Stimulated activated CD8-positive, alpha-beta memory T cell treated with anti-CD3 and anti-CD28 coated beads, Interleukin-2, amount 100 ng/mL, for 48 hours (primary cell): ENCODE data around the gene IFT80.
"Not testable (repeated sequence)": the region's sequence is repeated elsewhere in the genome, so short reads cannot be mapped to it uniquely, and the experiment has no call there.

Experiments
- DNase-seq, 2 donors: peaks; one replicate each; pipeline ENCODE4 v3.0.0-alpha.2; 2020; ENCODE audit warnings: low read depth in 2 of 2

The IFT80 gene

GRCh38 chr3:160278210-160278609 is 120.8 kb downstream of the IFT80 start:
- DNase-seq: no peak

- no peak for DNase-seq
Measured at GRCh38 chr3:160265088-160265487, 133.9 kb downstream of the IFT80 start.

DNA sequence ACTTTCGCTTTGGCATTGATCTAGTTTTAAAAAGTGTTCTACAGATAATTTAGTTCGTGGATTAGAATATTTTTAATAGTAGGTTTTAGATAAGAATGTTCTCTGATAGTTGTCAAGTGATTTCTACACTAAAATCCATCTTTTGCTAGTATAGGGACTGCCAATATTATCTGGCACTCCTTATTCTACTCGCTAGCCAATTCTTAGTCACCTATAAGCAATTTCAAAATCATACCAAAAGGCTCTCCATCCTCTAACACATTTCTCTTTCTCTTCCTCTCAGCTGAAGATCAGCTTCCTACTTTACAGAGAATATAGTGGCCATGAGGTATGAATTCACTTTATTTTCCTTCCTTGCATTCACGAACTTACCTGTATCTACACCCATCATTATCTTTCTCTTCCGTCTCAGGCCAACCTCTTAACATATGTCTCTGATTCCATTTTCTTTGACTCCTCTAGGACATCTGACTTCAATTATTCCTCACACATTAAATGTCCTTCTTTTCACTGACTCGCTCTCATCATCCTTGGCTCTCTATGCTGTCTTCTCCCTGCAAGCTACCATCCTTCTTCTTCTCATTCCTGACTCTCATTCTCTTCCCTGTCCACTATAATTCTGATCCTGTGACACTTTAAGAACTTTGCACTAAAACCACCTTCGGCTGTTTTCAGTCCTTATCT is 138.3 kb downstream of the IFT80 start:
- no peak for DNase-seq

DNA sequence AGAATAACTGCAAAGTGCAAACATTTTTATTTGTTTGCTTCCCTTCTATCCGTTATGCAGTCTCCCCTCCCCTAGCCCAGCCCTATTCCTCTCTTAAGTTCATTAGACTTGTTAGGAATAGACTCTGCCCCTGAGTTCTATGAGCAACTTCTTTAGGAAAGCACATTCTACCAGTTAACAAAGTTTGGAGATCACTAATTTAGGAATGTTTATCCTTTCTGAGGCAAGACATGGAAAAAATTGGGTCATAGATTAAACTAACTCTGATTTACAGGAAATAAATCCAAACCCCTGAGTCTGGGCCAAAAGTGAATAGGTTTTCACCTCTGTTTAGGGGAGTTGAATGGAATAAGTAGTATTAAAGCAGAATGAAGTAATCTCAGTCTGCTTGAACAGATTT is 139.4 kb downstream of the IFT80 start:
- DNase-seq: no peak

DNA sequence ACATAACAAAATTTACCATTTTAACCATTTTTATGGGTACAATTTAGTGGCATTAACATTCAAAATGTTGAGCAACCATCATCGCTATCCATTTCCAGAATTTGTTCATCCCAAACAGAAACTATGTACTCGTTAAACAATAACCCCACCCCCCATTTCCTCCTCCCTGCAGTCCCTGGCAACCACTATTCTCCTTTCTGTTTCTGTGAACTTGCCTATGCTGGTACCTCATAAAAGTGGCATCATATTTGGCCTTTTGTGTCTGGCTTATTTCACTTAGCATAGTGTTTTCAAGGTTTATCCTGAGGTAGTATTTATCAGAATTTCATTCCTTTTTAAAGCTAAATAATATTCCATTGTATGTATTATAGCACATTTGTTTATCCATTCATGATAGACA is 141.4 kb downstream of the IFT80 start:
- no peak for DNase-seq

DNA sequence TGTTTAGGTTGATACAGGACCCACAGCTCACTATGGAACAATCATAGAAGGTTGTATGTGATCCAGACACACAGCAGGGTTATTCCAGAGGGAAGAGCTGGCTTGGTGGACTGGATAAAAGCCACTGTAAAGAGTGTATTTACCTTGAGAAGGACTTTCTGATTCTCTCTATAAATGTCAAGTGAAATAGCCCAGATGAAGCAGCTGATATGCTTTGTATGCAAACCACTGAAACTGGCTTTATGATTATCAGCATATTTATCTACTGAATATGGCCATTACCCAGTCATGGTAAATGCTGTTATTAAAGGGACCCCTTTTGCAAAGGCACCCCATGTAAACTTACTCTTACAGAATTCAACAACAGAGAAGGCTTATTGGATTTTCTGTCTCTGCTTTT is 145.7 kb downstream of the IFT80 start:
- DNase-seq: no peak

GRCh38 chr3:160247766-160248165 is 151.3 kb downstream of the IFT80 start:
- no peak for DNase-seq

GRCh38 chr3:160245261-160245800 is 153.7 kb downstream of the IFT80 start:
- no peak for DNase-seq

- not testable (repeated sequence) for DNase-seq
Measured at GRCh38 chr3:160240719-160241118, 158.3 kb downstream of the IFT80 start.

- DNase-seq: no peak
Measured at GRCh38 chr3:160232014-160232413, 167.0 kb downstream of the IFT80 start.

GRCh38 chr3:160227419-160227818 is 171.6 kb downstream of the IFT80 start:
- DNase-seq: no peak

DNA sequence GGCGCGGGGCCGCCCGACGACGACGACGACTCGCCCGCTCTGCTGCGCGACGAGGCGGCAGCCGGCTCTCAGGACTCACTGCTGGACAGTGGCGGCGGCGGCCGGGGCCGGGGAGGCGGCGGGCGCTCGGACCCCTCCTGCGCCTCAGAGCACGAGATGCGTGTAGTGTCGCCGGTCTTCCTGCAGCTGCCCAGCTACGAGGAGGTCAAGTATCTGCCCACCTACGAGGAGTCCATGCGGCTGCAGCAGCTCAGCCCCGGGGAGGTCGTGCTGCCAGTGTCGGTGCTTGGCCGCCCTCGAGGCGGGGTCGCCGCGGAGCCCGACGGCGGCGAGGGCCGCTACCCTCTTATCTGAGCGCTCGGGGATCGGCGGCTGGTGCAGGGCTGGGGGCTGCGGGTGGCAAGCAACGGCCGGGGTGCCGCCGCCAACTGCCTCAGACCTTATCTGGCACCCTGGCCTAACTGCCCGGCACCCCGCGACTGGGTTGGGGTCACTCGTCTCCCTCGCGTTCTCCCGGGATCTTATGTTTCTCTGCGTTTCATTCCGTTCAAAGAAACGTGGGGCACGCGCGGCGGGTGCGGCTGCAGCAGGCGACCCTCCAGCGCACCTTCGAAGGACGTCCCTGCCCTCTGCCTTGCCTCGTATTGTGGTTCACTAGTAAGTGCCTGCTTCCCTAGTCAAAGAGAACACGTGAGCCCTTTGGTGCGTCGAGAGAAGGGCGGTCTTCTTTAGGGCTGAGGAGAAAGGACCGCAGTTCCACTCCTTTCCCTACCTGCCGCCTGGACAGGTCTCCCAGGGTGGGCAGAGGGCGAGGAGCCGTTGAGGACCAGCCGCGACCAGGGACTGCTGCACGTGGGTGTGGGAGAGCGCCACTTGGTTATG is 172.8 kb downstream of the IFT80 start:
- no peak for DNase-seq

GRCh38 chr3:160225176-160226025 is 173.6 kb downstream of the IFT80 start, which contains the start of gene C3orf80:
Gene C3orf80 (plus strand): TSS chr3:160225422. CDS start chr3:160225636, 214 bp downstream.
- DNase-seq: peak; percentile 32 to 43

- DNase-seq: no peak
Measured at GRCh38 chr3:160224811-160225175, 174.2 kb downstream of the IFT80 start.

GRCh38 chr3:160224256-160224655 is 174.8 kb downstream of the IFT80 start:
- DNase-seq: no peak

DNA sequence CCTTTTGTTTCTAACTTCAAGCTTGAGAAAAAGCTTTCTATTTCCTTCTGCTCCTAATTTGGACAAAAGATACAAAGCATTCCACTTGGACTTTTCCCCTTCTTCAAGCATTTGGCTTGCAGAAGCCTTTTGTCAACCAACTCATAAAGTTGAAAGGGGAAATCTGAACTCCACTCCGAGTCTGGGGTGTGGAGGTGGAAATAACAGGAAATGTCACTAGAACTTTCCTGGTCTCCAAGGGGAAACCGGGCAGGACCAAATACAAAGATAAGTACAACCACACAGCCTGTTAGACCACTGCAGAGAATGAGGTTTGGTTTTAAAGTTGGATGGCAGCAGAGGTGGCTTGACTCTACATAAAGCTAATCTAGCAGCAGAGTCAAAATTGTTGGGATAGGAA is 178.0 kb downstream of the IFT80 start:
- no peak for DNase-seq

DNA sequence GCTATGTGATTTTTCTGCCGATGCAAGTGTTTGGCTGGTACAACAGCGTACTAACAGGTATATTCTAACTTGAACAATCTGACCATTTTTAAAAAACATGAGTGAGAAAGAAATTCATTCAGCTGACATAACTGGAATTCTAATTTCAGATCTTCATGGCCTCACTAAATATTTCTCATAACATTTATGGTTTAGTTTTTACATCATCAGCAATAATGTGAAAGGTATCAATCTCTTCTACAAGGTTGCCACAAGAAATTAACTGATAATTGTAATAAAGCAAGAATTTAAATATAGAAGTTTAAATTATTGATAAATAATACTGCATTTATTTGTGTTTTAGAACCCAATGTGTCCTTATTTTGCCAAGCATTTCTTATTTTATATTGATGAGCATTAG is 179.0 kb downstream of the IFT80 start:
- no peak for DNase-seq

GRCh38 chr3:160218136-160218535 is 180.9 kb downstream of the IFT80 start:
- no peak for DNase-seq

- no peak for DNase-seq
Measured at GRCh38 chr3:160217675-160218074, 181.3 kb downstream of the IFT80 start.

DNA sequence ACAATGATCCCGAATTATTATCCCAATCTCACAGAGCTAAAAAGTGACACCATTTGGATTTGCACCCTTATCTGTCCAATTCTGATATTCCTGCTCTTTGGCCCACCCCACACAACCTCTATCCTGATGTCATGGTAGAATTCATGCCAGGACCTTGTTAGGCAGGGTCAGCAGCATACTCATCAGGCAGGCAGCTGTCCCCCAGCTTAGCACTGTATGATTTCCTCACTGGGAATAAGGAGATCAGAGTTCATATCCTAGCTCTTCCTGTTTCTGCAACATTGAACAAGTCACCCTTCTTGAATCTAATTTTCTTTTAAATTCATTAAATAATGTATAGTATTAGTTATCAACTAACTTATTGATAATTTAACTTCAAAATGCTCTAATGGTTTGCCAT is 185.8 kb downstream of the IFT80 start:
- no peak for DNase-seq

GRCh38 chr3:160210799-160211221 is 188.2 kb downstream of the IFT80 start:
- DNase-seq: no peak

GRCh38 chr3:160210341-160210740 is 188.7 kb downstream of the IFT80 start:
- DNase-seq: no peak
